Testis (tissue), 3 donors: ENCODE results near the gene FBL. TPM values are rescaled to one million over a fixed set of nuclear protein-coding genes. Genes with fewer than 3 reads are reported as not detected.

ENCODE experiments used
- DNase-seq: peaks from one replicate; pipeline ENCODE4 v3.0.0-alpha.2; 2019
- H3K27ac ChIP-seq, 2 donors: fragments of 200-600 bp; sonication (generic); one replicate each; pipeline ENCODE4 v1.5.1; 2019
- H3K27me3 ChIP-seq: fragments of 200-600 bp; sonication (generic); one replicate; pipeline ENCODE4 v1.5.1; 2019
- H3K36me3 ChIP-seq: fragments of 200-600 bp; sonication (generic); one replicate; pipeline ENCODE4 v1.5.1; 2017; ENCODE audit warnings: low read depth; ENCODE audit errors: missing control alignments
- H3K4me1 ChIP-seq: fragments of 200-600 bp; sonication (generic); one replicate; pipeline ENCODE4 v1.5.1; 2019
- H3K4me3 ChIP-seq, 2 donors: fragments of 200-600 bp; sonication (generic); one replicate each; pipeline ENCODE4 v1.5.1; 2017 to 2019
- H3K9me3 ChIP-seq: fragments of 200-600 bp; sonication (generic); one replicate; pipeline ENCODE4 v1.5.1; 2017
- POLR2A ChIP-seq: fragments of 450-650 bp; IDR thresholded peaks from one replicate; pipeline ENCODE4 v1.6.1; 2017; ENCODE audit warnings: antibody characterized with exemption, mild to moderate bottlenecking, moderate library complexity
- WGBS, 2 donors: methylation state at CpG; one replicate each; pipeline ENCODE4 v1.1.5; 2018; 5-methylcytosine and 5-hydroxymethylcytosine counted together
- intact Hi-C: fragments of 100-400 bp; cut with DNase I; formaldehyde crosslinking; loops from one replicate; pipeline ENCODE4 v1.15.1; 2023; ENCODE audit warnings: low total_unique reads
- polyA plus RNA-seq: library from polyadenylated mRNA; stranded (reverse); fragments of 350-450 nt; fragmentation: Illumina TruSeq; extraction: RNeasy Lipid Tissue Mini Kit (QIAGEN cat#74804); gene quantifications from one replicate; pipeline ENCODE4 v1.2.3, GENCODE V29; 2014; ENCODE audit warnings: low read depth, low replicate concordance; ENCODE audit not compliant: insufficient read depth
- total RNA-seq, 2 donors: library from RNA; depleted of rRNA; stranded (reverse); fragments of >200 nt; gene quantifications; one replicate each; pipeline ENCODE4 v1.2.3, GENCODE V29; 2016
- TF ChIP-seq, protein P1 (sequence below), 3 experiments: fragments of 450-650 bp in 2 of 3; fragments of 200-600 bp in 1 of 3; sonication (generic) in 1 of 3; IDR thresholded peaks; one replicate each; pipeline ENCODE4 v1.5.1; 2016 to 2019; ENCODE audit warnings: antibody characterized with exemption in 3 of 3, mild to moderate bottlenecking in 2 of 3, moderate library complexity in 1 of 3

Gene FBL
- total and polyA plus RNA-seq, 3 donors from 2014 or later, result 236 to 303 (median 301) TPM

- no peak overlapping the region for H3K27ac ChIP-seq
- H3K4me1 ChIP-seq, result no peaks in the 10 kb centered on the region
- no peak for TF ChIP-seq POLR2A
- TF ChIP-seq, protein P1, sequence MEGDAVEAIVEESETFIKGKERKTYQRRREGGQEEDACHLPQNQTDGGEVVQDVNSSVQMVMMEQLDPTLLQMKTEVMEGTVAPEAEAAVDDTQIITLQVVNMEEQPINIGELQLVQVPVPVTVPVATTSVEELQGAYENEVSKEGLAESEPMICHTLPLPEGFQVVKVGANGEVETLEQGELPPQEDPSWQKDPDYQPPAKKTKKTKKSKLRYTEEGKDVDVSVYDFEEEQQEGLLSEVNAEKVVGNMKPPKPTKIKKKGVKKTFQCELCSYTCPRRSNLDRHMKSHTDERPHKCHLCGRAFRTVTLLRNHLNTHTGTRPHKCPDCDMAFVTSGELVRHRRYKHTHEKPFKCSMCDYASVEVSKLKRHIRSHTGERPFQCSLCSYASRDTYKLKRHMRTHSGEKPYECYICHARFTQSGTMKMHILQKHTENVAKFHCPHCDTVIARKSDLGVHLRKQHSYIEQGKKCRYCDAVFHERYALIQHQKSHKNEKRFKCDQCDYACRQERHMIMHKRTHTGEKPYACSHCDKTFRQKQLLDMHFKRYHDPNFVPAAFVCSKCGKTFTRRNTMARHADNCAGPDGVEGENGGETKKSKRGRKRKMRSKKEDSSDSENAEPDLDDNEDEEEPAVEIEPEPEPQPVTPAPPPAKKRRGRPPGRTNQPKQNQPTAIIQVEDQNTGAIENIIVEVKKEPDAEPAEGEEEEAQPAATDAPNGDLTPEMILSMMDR (IDR thresholded peaks at IDR 0.05), result no peak
- no peaks in the 10 kb centered on the region for H3K36me3 ChIP-seq
- DNase-seq, result no peak
- no peaks in the 10 kb centered on the region for H3K27me3 ChIP-seq
- intact Hi-C loops, result no loop called here
- 72 to 75% methylated on average over 2 of the region's 2 CpGs for WGBS, 2 donors
- H3K9me3 ChIP-seq, result no peaks in the 10 kb centered on the region
- H3K4me3 ChIP-seq, result no peak overlapping the region
These were observed 17.9 kb upstream of the FBL start for GRCh38 chr19:39864118-39864517.

DNA sequence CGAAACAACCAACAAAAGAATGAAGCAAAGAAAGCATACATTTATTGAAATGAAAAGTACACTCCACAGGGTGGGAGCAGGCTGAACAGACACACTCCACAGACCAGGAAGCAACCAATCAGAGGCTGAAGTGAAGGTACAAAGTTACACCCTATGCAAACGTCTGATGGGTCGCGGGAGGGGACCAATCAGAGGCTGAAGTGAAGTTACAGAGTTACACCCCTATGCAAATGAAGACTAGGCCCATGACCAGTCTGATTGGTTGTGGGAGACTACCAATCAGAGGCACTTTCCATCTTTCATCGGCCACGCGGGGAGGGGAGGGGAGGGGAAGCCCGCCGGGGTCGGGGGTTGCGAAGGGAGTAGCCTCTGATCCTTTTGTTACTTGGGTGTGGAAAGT lies 12.4 kb upstream of the FBL start:
- Histone ChIP-seq H3K4me3 (no peak overlapping the region), H3K36me3 (no peaks in the 10 kb centered on the region), H3K27me3 (no peaks in the 10 kb centered on the region), H3K4me1 (no peaks in the 10 kb centered on the region), H3K9me3 (no peaks in the 10 kb centered on the region), H3K27ac (no peak overlapping the region)
- peak; percentile 65 for DNase-seq
- intact Hi-C loops, result no loop called here
- 44 to 56% methylated on average over 8 to 11 of the region's 11 CpGs for WGBS, 2 donors
- TF ChIP-seq, protein P1 (IDR thresholded peaks at IDR 0.05), result no peak

GRCh38 chr19:39852882-39853281 lies 6.7 kb upstream of the FBL start:
- H3K36me3 ChIP-seq, result no peaks in the 10 kb centered on the region
- no peaks in the 10 kb centered on the region for H3K9me3 ChIP-seq
- H3K27ac ChIP-seq, result no peak overlapping the region
- intact Hi-C loops, result no loop called here
- no peak overlapping the region for H3K4me3 ChIP-seq
- 89 to 95% methylated on average over 7 of the region's 7 CpGs for WGBS, 2 donors
- no peaks in the 10 kb centered on the region for H3K4me1 ChIP-seq
- TF ChIP-seq POLR2A, result no peak
- TF ChIP-seq, protein P1 (IDR thresholded peaks at IDR 0.05), result no peak
- no peak for DNase-seq
- no peaks in the 10 kb centered on the region for H3K27me3 ChIP-seq

DNA sequence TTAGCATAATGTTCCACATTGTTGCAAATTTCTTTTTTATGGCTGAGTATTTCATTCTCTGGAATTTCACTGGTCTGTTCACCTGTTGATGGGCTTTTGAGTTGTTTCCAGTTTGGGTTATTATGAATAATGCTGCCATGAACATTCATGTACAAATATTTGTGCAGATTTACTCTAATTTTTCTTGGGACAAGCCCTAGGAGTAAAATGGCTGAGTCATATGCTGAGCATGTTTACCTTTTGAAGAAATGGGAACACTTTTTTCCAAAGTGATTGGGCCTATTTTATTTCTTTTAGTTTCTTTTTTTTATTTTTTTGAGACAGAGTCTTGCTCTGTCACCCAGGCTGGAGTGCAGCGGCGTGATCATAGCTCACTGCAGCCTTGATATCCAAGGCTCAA lies 4.7 kb upstream of the FBL start:
- Histone ChIP-seq H3K27ac (no peak overlapping the region), H3K27me3 (no peaks in the 10 kb centered on the region), H3K4me1 (peaks cover 12% of the 10 kb centered on the region), H3K4me3 (no peak overlapping the region), H3K36me3 (no peaks in the 10 kb centered on the region), H3K9me3 (no peaks in the 10 kb centered on the region)
- 70 to 95% methylated on average over 2 of the region's 2 CpGs for WGBS, 2 donors
- no peak for DNase-seq
- intact Hi-C loops, result no loop called here
- TF ChIP-seq POLR2A, result no peak
- TF ChIP-seq, protein P1 (IDR thresholded peaks at IDR 0.05), result no peak

DNA sequence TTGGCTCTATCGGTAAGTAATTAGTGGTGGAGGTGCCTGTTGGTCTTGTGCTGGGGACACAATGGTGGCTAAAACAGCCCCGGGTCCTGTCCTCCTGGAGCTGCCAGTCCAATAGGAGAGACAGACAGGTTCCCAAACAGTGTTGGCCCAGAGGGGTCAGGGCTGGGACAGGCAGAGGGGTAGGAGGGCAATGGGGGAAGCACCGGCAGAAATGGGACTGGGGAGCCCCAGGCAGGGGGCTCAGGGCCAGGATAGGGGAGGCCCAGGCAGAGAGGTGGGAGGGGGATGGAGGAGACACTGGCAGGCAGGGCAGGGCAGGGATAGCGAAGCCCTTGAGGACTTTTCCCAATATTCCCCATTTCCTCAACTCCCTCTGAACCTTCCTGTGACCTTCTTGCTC lies 2.2 kb upstream of the FBL start:
- intact Hi-C loops, result loop anchor here (10.0 kb wide), 1 partner anchor 126 kb away; the partner anchor contains the start of gene PSMC4

More for the DNA sequence above, 2.2 kb upstream of the FBL start:
- no peaks in the 10 kb centered on the region for H3K27me3 ChIP-seq
- peaks cover 35% of the 10 kb centered on the region for H3K4me1 ChIP-seq
- DNase-seq, result no peak
- TF ChIP-seq, protein P1 (IDR thresholded peaks at IDR 0.05), result no peak
- TF ChIP-seq POLR2A, result no peak
- WGBS, 2 donors, result 91 to 96% methylated on average over 4 of the region's 4 CpGs
- H3K9me3 ChIP-seq, result no peaks in the 10 kb centered on the region
- no peaks in the 10 kb centered on the region for H3K36me3 ChIP-seq
- no peak overlapping the region for H3K27ac ChIP-seq
- no peak overlapping the region for H3K4me3 ChIP-seq
